ENCODE measurements around the gene IL12RB2. TPM values are rescaled to one million over a fixed set of nuclear protein-coding genes. Genes with fewer than 3 reads are reported as not detected.

Gene IL12RB2
- total and polyA plus RNA-seq, 2 of the 13 experiments (the other 11 are each of a cell fraction or from before 2014, with no cell fraction given), result not detected

DNA sequence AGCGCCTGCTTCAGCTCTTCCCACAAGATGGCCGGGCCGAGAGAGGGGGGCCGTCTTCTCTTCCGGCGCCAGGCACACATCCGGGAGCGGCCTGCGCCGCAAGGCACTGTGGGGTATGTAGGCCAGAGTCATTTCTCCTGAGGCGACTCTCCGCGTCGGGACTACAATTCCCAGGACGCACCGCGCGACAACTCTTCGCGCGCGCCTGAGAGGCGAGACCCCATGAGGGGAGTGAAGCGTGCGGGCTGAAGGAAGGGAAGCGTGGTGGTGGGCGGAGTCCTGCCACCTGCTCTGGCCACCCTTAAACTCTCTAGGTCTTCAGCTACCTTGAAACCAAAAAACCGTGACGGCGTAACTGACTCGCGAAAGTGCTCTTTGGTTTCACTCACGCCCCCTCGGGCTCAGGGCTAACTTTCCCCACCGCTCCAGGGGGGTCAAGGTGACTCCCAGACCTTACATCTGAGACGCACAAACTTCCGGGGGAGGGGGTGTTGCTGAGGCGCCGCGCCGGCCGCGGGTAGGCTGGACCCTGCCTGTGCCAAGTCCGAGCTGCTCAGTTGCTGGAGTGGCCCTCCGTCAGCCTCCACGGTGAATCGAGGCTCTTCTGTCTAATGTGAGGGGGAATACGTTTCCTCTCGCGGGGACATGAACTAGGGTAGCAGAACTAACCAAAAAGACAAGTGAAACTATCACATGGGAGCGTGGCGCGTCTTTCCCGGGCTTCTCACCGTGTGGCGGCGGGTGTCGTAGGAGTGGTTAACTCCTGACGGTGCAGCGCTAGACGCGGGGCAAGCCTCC is 122.9 kb downstream of the IL12RB2 start, which contains the start of gene SERBP1 (continued):
- TF ChIP-seq ZBTB33 (CRISPR knock-in tag; IDR thresholded peaks at IDR 0.05), result no peak
- no peak for TF ChIP-seq ZNF780A (CRISPR knock-in tag; IDR thresholded peaks at IDR 0.05)
- TF ChIP-seq ZBTB2 (CRISPR knock-in tag; IDR thresholded peaks at IDR 0.05; ENCODE audit: low read depth), result no peak; the same call in 1 of the 2 replicates
- TF ChIP-seq ZNF570 (CRISPR knock-in tag; IDR thresholded peaks at IDR 0.05; ENCODE audit: borderline replicate concordance), result no peak
- TF ChIP-seq, protein P1, sequence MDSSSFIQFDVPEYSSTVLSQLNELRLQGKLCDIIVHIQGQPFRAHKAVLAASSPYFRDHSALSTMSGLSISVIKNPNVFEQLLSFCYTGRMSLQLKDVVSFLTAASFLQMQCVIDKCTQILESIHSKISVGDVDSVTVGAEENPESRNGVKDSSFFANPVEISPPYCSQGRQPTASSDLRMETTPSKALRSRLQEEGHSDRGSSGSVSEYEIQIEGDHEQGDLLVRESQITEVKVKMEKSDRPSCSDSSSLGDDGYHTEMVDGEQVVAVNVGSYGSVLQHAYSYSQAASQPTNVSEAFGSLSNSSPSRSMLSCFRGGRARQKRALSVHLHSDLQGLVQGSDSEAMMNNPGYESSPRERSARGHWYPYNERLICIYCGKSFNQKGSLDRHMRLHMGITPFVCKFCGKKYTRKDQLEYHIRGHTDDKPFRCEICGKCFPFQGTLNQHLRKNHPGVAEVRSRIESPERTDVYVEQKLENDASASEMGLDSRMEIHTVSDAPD (CRISPR knock-in tag; IDR thresholded peaks at IDR 0.05), result no peak
- no peak for TF ChIP-seq SRSF9 (IDR thresholded peaks at IDR 0.05; ENCODE audit: borderline replicate concordance, insufficient read depth, low read depth, low read length, poor library complexity, severe bottlenecking)
- TF ChIP-seq KLF11 (CRISPR knock-in tag; IDR thresholded peaks at IDR 0.05), result no peak
- TF ChIP-seq ZNF749 (CRISPR knock-in tag; IDR thresholded peaks at IDR 0.05; ENCODE audit: borderline replicate concordance), result peak; percentile 76; the same call in 1 of the 2 replicates
- TF ChIP-seq ZNF562 (CRISPR knock-in tag; IDR thresholded peaks at IDR 0.05; ENCODE audit: borderline replicate concordance), result no peak
- peak; percentile 53; the same call in 1 of the 2 replicates for TF ChIP-seq ERF (CRISPR knock-in tag; IDR thresholded peaks at IDR 0.05)
- TF ChIP-seq ATF1 (CRISPR knock-in tag; IDR thresholded peaks at IDR 0.05), result peak; percentile 72; the same call in 1 of the 2 replicates
- TF ChIP-seq RAD51 (IDR thresholded peaks at IDR 0.05; ENCODE audit: borderline replicate concordance), result no peak
- TF ChIP-seq ZZZ3 (CRISPR knock-in tag; IDR thresholded peaks at IDR 0.05; ENCODE audit: borderline replicate concordance), result no peak
- TF ChIP-seq CENPX (CRISPR knock-in tag; IDR thresholded peaks at IDR 0.05), result no peak
- TF ChIP-seq, protein P2, sequence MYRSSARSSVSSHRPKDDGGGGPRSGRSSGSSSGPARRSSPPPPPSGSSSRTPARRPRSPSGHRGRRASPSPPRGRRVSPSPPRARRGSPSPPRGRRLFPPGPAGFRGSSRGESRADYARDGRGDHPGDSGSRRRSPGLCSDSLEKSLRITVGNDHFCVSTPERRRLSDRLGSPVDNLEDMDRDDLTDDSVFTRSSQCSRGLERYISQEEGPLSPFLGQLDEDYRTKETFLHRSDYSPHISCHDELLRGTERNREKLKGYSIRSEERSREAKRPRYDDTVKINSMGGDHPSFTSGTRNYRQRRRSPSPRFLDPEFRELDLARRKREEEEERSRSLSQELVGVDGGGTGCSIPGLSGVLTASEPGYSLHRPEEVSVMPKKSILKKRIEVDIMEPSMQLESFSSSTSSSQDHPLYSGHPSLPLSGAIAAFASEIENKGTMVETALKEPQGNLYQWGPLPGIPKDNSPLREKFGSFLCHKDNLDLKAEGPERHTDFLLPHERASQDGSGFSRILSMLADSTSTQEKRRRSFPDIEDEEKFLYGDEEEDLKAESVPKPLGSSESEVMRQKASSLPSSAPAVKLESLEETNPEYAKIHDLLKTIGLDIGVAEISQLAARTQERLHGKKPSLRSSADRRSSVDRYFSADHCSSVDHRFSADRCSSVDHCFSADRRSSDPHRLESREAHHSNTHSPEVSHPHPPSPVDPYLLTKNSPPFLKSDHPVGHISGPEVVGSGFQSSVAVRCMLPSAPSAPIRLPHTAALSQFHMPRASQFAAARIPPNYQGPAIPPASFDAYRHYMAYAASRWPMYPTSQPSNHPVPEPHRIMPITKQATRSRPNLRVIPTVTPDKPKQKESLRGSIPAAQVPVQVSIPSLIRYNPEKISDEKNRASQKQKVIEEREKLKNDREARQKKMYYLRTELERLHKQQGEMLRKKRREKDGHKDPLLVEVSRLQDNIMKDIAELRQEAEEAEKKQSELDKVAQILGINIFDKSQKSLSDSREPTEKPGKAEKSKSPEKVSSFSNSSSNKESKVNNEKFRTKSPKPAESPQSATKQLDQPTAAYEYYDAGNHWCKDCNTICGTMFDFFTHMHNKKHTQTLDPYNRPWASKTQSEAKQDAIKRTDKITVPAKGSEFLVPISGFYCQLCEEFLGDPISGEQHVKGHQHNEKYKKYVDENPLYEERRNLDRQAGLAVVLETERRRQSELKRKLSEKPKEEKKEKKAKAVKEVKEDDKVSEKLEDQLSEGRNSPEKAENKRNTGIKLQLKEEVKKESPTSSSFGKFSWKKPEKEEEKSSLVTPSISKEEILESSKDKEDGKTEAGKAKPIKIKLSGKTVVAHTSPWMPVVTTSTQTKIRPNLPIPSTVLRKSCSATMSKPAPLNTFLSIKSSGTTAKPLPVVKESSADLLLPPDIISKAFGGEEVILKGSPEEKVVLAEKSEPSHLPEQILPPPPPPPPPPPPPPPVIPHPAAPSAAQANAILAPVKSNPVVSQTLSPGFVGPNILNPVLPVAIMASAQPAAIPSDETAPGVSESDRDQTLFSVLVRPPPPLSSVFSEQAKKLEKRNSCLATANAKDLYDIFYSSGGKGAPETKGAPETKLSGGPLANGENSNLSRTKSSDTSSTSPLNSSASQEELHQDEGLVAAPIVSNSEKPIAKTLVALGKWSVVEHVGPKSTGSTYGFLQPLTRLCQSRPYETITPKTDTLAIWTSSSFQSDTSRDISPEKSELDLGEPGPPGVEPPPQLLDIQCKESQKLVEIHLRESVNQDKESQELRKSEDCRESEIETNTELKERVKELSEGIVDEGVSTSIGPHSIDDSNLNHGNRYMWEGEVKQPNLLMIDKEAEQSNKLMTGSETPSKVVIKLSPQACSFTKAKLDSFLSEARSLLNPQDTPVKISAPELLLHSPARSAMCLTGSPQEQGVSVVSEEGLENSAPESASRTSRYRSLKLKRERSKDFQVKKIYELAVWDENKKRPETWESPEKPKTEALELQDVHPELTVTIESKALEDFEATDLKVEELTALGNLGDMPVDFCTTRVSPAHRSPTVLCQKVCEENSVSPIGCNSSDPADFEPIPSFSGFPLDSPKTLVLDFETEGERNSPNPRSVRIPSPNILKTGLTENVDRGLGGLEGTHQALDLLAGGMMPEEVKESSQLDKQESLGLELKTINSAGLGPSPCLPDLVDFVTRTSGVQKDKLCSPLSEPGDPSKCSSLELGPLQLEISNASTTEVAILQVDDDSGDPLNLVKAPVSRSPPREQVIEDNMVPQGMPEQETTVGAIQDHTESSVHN (CRISPR knock-in tag; IDR thresholded peaks at IDR 0.05), result no peak; the same call in 1 of the 2 replicates
